GM19025 (cell line): ENCODE data around the gene GOLGA1.
A peak's percentile ranks its signal among the peaks of the same experiment; 100 is the strongest.
"Not testable (repeated sequence)": the region's sequence is repeated elsewhere in the genome, so short reads cannot be mapped to it uniquely, and the experiment has no call there.

ENCODE experiments used
- ATAC-seq: cut with Tn5 transposase; IDR thresholded peaks from one replicate; pipeline ENCODE4 v1.9.1; 2021; ENCODE audit warnings: mild to moderate bottlenecking, low read depth, moderate library complexity; ENCODE audit not compliant: unreplicated experiment

Gene GOLGA1

GRCh38 chr9:124940521-124940893, 376 bp downstream of the GOLGA1 start:
- ATAC-seq = peak; percentile 26

DNA sequence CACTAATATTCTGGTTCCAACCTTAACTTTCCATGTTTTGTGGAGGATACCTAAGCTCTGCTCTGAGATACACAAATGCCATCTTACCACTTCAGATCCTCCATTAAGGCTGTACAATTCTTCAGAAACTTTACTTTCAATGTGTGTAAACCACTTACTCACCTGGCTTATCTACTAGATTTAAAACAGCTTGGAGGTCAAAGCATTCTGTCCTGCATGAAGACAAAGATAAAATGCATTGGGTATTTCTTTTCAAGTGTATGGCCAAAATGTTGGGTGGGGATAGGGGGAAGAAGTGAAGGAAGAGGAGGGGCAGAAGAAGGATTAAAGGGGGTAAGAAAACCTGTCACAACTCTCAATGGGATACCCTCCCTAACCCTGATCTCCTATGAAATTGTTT, 939 bp downstream of the GOLGA1 start:
- no peak for ATAC-seq

DNA sequence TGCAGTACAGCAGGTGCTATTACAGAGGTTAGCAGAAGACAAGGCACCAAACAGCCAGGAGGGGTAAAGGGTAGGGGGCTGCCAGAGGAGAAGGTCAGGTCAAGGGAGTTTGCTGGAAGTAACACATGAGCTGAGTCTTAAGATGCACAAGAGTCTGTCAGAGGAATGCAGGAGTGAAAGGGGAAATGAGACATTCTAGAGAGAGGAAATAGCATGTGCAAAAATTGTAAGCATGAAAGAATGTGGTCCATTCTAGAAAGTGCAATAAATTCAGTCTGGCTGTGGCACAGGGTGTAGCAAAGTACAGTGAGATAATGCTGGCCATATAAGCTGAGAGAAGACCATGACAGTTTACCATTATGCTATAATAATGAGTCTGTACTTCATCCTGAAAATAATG, 6.6 kb downstream of the GOLGA1 start:
- ATAC-seq = no peak

DNA sequence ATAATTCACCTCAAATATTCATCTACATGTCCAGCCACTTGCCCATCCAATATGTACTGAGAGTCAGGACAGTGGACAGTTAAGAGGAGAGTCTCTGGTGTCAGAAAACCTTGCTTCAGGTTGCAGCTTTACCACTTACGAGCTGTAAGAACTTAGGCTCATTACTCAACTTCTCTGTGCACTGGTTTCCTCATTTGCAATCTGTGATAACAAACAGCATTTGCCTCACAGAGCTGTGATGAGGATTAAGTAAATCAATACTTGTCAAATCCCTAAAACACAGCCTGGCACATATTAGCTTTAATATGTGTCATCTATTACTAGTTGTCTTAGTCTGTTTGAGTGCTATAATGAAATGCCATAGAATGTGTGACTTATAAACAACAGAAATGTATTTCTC, 8.6 kb downstream of the GOLGA1 start:
- no peak for ATAC-seq

- no peak for ATAC-seq
Observed at GRCh38 chr9:124929464-124929863, 11.4 kb downstream of the GOLGA1 start.

GRCh38 chr9:124928116-124928515, 12.8 kb downstream of the GOLGA1 start:
- ATAC-seq = no peak

DNA sequence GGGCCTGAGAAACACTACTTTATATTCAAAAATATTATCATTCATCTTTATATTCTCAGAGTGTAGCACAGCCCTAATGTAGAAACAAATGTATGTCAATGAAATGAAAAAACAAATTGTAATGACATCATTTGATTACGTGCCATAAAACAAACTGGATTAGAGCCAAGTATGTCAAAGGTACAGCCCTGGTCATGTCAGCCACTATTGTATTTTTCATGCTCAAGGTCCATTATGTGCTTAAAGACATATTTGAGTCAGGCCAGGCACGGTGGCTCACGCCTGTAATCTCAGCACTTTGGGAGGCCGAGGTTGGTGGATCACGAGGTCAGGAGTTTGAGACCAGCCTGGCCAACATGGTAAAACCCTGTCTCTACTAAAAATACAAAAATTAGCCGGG, 20.5 kb downstream of the GOLGA1 start:
- ATAC-seq = not testable (repeated sequence)

DNA sequence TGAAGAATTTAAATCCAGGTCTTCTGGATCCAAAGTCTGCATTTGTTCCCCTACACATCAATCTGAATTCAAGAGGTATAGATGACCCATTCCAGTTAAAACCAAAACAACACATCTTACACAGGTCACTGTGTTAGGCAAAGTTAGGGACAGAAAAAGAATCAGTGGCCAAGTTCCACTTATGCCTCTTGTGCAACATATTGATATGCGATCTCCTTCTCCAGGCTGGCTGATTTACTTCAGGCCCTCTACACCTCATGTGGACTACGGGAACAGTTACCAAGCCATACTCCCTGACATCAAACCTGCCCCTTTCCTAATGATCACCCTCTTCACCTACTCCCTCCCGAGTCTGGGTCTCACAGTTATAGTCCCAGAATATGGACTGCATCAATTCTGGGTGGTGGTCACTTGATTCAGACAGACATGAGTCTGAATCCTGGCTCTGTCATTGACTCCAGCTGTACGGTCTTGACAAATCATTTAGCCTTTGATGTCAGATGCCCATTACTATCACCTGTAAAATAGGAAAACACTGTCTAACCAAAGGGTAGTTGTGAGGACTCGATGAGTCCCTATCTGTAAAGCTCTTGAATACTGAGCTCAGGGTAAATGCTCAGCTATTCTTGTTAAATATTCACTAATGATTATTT, 26.0 kb downstream of the GOLGA1 start:
- no peak for ATAC-seq

- ATAC-seq = no peak
Observed at GRCh38 chr9:124913378-124913777, 27.5 kb downstream of the GOLGA1 start.

DNA sequence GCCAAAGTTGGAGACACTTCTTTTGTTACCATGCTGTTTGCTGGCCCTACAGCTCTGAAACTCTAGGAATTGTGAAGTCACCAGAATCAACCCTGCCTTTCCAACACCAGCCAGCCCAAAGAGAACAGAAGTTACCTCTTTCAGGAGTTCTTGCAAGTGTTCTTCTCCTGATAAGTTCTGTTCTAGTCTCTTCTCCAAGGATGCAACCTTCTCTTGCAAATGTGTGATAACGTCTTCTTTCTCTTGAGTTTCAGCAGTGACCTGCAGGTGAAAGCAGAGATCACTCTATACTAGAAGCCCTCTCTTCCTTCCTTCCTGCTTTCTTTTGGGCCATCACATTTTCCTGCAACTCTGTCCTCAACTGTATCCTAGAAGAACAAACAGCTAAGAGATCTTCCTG, 29.1 kb downstream of the GOLGA1 start:
- ATAC-seq = no peak

GRCh38 chr9:124908098-124908497, 32.8 kb downstream of the GOLGA1 start:
- ATAC-seq = no peak

DNA sequence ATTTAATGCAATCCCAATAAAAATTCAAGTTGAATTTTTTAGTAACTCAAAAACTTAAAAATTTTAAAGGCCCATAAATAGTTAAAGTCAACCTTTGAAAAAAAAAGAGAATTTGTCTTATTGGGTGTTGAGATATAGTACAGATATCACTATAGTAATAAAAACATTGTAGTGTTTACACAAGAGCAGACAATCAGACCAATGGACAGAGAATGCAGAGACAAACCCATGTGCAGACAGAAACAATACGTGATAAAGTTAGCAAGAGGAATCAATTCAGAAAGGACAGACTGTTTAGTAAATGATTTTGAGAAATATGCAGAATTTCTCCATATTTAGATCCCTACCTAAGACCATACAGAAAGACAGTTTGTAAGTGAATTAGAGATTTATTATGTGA, 33.9 kb downstream of the GOLGA1 start:
- ATAC-seq = no peak

DNA sequence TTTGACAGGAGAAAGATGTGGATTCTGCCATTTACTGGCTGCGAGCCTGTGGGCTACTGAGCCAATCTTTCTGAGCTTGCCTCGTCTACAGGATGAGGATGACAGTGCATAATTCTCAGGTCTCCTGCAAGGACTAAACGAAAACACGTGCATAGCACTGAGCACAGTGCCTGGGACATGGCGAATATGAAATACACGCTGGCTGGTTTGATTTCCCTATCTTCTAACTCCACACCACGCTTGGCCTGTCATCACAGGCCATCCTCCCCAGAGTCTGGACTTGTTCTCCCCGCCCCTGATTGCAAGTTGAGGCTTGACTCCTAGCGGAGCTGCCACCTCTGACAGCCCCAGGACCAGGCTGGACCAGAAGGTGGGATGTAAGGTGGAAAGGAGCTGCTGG, 41.0 kb downstream of the GOLGA1 start:
- no peak for ATAC-seq

DNA sequence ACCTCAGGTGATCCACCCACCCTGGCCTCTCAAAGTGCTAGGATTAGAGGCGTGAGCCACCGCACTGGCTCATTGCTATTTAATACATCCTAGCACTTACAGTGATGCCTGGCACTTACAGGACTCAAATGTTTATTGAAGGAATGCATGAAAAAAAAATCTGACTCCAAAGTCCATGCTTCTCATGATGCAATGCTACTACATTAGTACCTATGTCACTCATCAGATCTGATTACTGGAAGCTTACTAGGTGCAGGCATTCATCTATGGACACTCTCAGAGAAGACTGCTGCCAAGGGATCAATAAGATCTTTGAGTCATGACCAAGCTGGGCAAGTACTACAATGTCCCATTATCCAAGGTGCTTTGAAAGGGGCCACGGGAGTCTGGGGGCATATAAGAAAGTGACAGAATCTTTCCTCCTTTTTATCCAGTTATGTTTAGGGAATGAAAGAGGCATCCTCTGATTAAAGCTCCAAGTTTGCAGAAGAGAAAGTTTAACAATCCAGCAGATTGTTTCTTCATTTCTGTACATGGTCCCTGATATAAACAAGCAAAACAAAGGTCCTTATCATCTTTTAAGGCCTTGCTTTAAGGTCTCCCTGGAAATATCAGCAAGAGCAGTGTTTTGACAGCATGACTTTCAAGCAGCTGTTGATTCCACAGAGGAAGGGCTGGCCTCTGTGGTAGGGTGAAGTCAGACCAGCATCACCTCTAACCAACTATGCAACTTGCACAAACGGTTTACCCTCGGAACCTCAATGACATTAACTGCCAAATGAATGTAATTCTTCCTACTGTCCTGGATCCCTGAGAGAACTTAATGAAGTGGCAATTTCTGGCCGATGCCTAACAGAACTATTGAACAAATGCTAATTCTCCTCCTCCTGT, 43.1 kb downstream of the GOLGA1 start:
- ATAC-seq = no peak

DNA sequence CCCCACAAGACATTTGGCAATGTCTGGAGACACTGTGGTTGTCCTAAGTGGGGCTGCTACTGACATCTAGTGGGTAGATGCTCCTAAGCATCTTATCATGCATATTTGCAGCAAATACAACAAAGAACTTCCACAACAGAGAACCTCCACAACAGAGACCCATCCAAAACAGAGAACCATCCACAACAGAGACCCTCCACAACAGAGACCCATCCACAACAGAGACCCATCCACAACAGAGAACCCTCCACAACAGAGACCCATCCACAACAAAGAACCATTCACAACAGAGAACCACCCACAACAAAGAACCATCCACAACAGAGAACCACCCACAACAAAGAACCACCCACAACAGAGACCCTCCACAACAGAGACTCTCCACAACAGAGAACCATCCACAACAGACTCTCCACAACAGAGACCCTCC, 46.1 kb downstream of the GOLGA1 start:
- ATAC-seq = no peak

DNA sequence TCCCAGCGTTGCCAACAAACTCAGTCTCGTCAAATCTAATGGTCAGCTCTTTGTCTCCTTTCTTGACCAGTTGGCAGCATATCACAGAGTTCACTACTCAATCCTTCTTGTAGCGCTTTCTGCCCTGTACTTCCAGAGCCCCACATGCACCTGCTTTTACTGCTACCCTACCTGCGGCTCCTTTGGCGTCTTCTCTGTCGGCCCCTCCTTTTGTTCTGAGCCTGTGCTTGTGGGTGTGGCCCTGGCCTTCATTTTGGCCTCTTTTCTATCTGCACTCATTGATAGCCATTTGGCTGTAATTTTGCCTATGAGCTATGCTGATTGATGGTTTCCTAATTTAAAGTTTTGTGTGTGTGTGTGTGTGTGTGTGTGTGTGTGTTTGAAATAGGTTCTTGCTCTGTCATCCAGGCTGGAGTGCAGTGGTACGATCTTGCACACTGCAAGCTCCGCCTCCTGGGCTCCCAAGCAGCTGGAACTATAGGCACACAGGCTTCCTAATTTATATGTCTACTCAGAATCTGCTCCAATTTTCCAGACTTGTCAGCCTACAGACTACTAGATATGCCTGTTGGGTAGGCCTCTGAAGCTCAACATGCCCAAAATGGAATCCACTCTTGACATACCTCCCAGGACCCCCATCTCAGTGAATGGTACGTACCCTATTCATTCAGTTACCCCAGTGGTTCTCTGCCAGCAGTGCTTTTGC, 46.7 kb downstream of the GOLGA1 start:
- ATAC-seq = no peak

DNA sequence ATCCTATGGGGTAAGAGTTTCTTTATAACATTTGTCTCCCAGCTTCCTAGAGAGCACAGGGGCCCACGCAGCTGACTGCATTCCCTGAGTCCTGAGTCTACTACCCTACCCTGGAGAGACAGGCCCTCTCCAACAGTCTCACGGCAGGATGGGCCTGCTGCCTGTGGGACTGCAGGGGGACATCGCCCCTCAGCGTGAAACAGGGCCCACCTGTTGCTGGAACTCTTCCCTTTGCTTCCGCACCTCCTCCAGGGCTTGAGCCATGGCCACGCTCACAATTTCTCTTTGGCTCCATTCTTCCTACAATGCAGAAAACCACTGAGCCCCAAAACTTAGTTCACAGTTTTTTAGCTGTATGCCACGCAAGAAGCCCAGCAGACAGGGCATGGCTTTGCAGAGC, 50.7 kb downstream of the GOLGA1 start:
- no peak for ATAC-seq

- no peak for ATAC-seq
Observed at GRCh38 chr9:124889006-124889405, 51.9 kb downstream of the GOLGA1 start.

- no peak for ATAC-seq
Observed at GRCh38 chr9:124887832-124888231, 53.1 kb downstream of the GOLGA1 start.

- no peak for ATAC-seq
Observed at GRCh38 chr9:124886866-124887492, 53.9 kb downstream of the GOLGA1 start.

DNA sequence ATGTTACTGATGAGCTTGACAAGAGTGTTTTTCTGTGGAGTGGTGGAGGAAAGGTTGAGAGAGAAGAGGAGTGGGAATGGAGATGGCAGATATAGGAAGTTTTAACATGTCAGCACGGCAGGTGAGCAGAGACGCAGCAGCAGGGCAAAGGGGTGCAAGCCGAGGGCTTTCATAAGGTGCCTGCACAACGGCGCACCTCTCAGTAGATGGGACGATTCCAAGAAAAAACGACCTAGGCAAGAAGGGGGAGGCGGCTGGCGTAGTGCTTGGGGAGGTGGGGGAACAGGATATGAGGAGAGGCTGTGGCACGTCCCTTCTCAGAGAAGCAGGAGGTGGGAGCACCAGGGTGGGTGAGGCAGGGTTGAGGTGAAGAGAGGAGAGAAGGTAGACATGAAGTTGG, 54.4 kb downstream of the GOLGA1 start:
- no peak for ATAC-seq
